ENCODE measurements around the gene LUM.

LUM gene

DNA sequence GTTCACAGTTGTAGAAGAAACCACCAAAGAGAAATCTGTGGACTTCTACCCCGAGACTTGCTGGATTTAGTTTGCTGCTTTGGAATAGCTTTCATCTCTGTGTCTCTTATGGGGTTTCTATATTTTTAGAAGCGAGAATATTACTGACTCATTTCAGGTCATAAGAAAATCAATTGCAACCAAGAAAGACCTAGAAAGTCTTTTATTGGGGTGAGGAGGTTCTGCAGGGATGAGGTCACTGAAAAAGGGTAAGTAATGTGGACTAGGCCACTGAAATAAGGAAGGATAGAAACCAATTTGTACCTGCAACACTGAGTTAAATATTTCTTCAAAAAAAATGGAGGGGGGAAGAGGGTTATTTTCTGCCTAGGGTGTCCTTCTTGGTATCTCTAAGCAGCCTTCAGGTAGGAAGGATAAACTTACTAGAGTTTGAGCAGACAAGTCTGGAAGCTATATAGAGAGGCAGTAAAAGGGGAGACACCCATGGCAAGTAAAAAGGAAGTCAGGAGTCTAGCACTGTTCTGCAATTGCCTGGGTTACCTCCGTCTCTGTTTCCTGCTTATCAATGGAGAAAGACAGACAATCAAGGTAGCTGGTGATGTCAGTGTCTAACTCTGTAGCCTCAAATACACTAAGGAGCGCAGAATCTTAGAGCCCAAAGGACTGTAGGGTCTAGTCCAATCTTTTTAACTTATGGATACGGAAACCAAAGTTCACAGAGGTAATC, 33.9 kb downstream of the LUM start:
- DNase-seq (ENCODE audit: low read depth in 2 of 2, low spot score in 1 of 2), result no peak

DNA sequence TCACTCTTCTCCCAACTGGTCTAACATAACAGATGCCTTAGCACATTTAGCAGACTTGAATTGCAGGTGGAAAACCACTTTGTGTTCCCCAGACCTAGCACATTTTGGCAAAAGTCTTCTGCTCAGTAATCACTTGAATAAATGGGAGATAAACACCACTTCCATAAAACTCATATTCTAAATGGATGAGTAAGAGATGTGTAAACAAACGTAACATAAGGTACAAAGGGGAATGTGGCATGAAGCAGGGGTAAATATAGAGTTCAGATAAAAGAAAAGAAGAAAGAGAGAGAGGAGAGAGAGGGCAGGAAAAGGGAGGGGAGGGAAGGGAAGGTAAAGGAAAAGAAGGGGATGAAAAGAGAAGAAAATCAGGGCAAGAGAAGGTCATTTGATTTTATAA, 36.4 kb downstream of the LUM start:
- DNase-seq (ENCODE audit: low read depth in 2 of 2, low spot score in 1 of 2), result no peak

DNA sequence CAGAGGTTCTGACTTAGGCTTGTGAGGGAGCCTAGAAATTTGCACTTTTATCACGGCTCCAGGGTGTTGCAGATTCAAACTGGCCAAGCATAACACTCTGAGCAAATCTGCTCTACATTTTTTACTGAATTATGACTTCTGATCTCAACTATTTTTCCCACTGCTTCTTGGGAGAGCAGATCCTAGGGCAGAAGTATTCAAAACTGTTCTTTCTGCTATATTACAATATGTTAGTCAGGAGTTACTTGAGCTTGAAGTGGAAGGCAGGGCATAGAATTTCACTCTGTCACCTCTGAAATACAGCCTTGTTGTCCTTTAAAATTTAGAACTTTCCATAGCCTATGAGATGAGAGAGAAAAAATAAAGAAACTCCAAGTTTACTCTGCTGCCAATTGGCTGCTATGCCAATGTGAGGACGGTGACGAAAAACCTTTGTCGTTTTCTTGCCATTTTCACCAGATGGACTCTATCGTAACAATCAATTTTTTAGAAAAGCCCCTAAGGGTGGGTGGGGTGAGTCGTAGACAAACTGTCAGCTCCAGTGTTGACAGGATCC, 37.1 kb downstream of the LUM start:
- DNase-seq (ENCODE audit: low read depth in 2 of 2, low spot score in 1 of 2), result no peak

DNA sequence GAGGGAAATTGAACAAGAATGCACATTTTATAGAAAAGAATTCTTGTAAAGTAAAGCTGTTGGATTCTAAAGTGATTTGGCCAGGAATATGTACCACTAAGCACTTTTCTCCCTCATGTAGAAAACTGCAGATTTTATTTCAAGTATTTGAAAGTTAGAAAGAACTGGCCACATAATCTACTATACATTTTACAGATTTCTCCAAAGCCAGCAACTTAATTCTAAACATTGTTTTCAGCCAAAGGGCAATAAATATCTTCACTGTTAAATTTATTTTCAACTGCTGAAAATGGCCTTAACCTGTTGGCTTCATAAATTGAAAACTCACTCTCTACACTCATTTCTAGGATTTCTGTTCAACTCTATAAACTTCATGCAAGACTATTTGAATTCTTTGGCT, 37.9 kb downstream of the LUM start:
- no peak for DNase-seq (ENCODE audit: low read depth in 2 of 2, low spot score in 1 of 2)

DNA sequence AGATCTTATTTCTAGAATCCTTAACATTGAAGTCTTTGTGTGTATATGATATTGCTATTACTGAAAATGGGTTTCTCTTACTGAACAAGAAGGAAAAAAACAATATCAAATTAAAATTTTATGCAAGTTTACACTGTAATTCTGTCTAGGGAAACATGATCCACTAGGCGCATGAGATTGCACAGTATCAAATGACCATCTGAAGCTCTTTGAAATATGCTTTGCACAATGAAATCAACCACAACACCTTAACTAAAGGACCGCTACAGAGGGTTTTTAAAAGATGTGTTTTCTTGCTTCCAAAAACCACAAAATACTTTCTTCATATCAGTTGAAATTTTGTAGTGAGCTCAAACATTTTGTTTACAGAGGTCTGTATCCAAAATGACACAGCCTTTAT, 38.4 kb downstream of the LUM start:
- DNase-seq (ENCODE audit: low read depth in 2 of 2, low spot score in 1 of 2), result no peak

DNA sequence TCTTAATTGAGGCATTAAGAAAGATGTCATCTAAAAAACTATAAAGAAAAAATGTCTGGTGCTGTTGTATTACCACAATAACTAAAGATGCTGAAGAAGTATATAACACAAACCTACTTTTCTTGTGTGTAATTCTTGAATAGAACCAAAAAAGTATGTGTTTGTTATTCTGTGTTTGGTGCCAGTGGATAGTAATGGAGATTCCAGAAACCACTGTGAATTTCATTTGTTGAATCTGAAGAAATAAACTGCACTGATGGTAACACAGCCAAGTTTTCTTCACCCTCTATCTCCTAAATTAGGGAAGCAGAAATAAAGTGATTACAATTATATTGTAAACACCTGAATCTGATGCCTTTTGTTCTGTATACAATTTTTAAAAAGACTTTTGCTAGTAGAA, 40.4 kb downstream of the LUM start:
- no peak for DNase-seq (ENCODE audit: low read depth in 2 of 2, low spot score in 1 of 2)

DNA sequence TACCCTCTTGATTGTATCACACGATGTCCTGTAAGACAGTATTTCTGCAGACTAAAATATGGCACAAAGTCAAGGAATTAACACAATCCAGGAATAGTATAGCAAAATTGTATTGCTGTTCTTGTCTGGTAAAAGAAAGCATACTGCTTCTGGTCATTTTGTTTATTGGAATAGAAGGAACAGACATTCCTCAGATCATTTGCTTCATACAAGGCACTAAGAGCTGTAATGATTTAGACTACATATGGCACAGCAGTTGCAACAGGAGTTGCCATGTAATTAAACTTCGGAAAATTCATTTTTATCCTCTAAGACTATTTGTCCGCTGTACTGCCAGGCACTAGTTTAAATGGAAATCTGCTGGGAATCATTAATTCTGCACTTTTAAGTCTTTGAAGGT, 45.9 kb downstream of the LUM start:
- DNase-seq (ENCODE audit: low read depth in 2 of 2, low spot score in 1 of 2), result no peak

DNA sequence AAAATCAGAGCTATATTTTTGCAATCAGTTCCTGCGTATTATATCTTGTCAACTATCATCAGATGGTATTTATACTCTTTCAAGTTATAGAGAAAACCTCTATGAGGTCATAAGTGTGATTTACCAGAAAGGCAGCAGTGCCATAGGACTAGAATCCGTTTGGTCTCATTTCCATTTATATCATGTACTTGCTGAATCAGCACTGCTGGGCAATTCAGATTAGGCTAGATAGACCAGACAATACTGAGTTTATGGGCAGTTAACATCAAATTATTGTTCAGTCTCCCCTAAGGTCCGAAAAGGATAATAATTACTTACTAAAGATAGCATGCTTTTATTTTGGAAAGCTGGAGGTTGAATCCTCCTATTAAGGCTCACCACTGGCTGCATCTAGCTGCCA, 46.7 kb downstream of the LUM start:
- DNase-seq (ENCODE audit: low read depth in 2 of 2, low spot score in 1 of 2), result no peak

DNA sequence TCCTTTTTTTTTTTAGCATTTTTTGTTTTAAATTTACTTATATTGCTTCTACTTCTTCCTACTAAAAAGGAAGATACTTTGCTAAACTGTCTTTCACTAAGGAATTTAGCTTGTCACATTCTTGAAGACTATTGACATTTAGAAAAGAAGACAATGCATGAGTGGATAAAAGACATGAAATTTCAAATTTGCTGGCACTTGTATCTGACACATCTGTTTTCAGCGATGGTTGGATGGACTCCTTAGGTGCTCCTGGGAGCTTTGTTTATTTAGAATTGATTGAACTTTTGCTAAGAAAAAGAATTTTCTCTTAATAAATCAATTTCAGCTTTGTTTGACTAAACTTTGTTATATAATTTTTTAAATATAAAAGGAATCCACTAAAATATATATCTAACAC, 50.2 kb downstream of the LUM start:
- no peak for DNase-seq (ENCODE audit: low read depth in 2 of 2, low spot score in 1 of 2)

DNA sequence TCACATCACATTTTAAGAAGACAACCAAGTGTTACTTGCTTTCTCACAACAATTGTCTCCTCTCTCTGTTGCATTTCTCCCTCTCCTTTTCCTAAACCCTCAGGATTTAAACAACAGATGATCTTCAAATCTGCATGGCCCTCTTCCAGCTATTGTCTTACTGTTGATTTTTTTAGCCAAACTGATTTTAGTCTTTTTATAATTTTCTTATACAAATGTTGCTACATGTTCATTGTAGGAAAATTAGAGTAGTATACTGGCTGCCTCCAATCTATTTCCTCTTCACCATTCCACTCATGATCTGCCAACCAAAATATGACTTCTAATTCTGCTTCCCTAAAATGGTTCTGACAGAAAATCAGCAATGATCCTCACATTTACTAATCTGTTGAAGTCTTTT, 52.1 kb downstream of the LUM start:
- no peak for DNase-seq (ENCODE audit: low read depth in 2 of 2, low spot score in 1 of 2)

DNA sequence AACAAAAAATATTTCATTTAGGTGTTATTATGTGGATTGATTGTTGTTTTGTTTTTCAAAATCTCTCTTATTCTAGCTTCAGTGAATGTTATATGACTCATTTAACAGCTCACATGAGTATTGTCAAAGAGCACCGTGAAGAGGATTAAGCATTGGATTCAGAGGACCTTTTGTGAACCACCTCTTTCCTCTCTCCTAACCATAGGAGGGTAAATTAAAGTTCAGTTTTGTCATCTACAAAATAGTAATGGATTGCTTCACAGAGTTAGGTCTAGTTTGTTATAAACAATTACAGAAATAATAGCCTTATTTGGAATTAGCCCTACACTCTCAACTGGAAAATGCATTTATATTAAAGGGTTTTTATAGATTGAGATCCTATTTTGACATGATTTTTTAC, 52.5 kb downstream of the LUM start:
- DNase-seq (ENCODE audit: low read depth in 2 of 2, low spot score in 1 of 2), result no peak

DNA sequence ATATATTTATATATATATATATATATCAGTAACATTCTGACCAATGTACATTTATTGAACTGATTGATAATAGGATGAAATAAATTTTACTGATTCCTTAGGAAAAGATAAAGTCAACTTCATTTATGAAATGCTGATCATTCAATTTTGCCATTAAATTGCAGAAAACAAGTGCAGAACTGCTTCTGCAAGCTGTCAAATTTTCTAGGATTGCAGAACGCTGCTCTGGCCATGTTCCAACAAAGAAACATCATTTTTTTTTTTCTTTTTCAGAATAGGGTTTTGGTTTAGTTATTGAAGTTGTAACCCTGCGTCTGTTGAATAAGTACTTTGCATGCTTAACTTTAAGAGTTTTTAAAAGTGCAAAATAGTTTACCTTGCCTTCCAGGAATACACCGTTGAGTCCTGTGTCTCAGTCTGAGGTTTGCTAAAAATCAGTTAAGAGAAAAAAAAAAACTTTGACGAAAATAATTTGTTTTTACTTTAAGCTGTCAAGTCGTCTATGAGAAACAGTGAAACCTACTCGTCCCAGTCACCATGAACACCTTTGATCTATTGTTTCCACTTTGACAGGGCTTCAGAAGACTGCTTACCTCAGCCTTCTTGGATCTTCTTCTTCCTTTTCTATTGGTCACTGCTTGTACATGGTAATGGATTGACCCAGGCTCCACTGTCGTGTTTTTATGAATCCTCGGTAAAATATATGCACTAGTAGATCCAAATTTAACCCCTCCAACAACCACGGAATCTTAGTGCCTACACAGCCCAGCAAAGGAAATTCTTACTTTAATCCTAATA, 53.7 kb downstream of the LUM start, which contains the start of gene KERA:
TSS of gene KERA (minus strand) at position 657 of the 798 bp plus-strand sequence. CDS start 1,743 bp downstream, outside the sequence.
- DNase-seq (ENCODE audit: low read depth in 2 of 2, low spot score in 1 of 2), result no peak

DNA sequence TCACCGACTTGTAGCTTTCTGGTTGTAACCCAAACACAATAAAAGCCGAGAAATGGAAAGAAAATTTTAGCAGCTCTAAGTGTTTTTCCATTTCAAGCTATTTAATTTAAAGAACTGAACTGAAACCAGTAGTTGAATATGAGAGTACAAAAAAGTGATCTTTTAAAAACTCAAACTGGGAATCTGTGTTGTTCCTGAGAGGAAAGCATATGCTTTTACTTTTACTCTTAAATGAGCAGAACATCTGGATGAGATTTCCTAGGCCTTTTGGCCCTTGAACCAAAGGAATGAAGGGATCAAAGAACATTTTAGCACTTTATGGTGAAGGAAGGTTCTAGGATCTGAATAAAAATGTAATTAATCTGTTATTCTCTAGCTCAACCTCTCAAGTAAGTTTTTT, 54.8 kb downstream of the LUM start:
- DNase-seq (ENCODE audit: low read depth in 2 of 2, low spot score in 1 of 2), result no peak

DNA sequence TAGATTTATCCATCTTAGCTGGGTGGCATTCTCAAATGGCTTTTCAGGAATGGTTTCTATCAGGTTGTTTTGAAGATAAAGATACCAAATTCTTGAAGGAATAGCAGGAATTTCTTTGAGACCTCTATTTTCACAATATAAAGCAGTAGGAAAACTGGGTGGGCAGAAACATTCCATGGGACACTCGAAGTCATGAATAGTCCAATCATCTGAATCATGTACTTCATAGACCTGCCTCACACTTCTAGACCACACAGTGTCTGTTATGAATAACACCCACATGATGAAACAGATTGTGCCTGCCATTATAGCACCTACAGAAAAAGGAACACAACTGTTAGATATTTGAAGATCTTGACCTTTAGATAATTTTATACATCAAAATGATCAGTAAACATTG, 55.3 kb downstream of the LUM start:
- no peak for DNase-seq (ENCODE audit: low read depth in 2 of 2, low spot score in 1 of 2)

DNA sequence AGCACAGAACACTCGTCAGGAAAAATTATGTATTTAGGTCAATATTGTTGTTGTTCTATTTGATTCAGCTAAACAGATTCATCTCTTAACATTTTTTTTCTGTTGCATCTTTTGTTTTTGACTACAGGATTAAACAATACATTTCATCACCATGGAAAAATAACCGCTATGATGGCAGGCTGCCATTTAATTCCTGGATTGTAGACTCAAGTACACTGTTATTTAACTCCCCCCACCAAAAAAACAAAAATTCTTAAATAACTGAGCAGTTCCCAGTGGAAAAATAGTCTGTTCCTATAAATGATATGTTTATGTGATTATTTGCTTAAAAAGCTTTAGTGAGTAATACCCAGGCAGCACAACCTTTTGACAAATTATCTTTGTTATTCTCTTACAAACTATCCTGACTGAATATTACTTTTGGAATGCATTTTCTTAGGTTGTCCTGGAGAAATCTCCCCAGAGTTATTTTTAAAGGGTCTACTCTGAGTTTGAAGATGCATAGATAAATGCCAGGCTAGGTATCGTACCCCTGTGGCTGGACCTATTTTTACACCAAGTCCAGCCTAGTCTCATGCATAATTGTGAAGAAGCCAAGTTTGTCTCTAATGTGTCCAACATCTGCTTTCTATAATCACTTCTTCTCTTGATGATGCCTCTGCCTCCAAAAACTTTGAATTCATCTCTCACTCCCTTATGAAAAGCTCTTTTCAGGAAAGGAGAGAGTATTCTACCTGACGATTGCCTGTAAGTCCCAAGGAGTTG, 57.2 kb downstream of the LUM start:
- DNase-seq (ENCODE audit: low read depth in 2 of 2, low spot score in 1 of 2), result no peak

Data from stimulated activated CD8-positive, alpha-beta memory T cell treated with anti-CD3 and anti-CD28 coated beads, Interleukin-4, amount 100 ng/mL, for 4 hours (primary cell).